Parathyroid adenoma (tissue), 2 donors: ENCODE data around the gene RAB6C.
"Not testable (repeated sequence)": the region's sequence is repeated elsewhere in the genome, so short reads cannot be mapped to it uniquely, and the experiment has no call there.

ENCODE experiments used
- H2AFZ ChIP-seq: fragments of 300-600 bp; sonication (generic); one replicate; pipeline ENCODE4 v1.7.0; 2017; ENCODE audit warnings: antibody characterized with exemption, mild to moderate bottlenecking
- H3K27ac ChIP-seq: fragments of 300-600 bp; sonication (generic); one replicate; pipeline ENCODE4 v1.7.0; 2017
- H3K27me3 ChIP-seq: fragments of 300-600 bp; sonication (generic); one replicate; pipeline ENCODE4 v1.7.0; 2017; ENCODE audit warnings: low read length; ENCODE audit not compliant: control insufficient read depth, insufficient read depth
- H3K36me3 ChIP-seq: fragments of 300-600 bp; sonication (generic); one replicate; pipeline ENCODE4 v1.7.0; 2017; ENCODE audit warnings: low read length; ENCODE audit not compliant: control insufficient read depth, insufficient read depth
- H3K4me1 ChIP-seq: fragments of 300-600 bp; sonication (generic); one replicate; pipeline ENCODE4 v1.7.0; 2017; ENCODE audit warnings: control low read depth
- H3K4me2 ChIP-seq: fragments of 300-600 bp; sonication (generic); one replicate; pipeline ENCODE4 v1.7.0; 2017; ENCODE audit warnings: low read length
- H3K4me3 ChIP-seq: fragments of 300-600 bp; sonication (generic); one replicate; pipeline ENCODE4 v1.7.0; 2017; ENCODE audit warnings: low read depth, low read length
- H3K79me2 ChIP-seq: fragments of 300-600 bp; sonication (generic); one replicate; pipeline ENCODE4 v1.7.0; 2017; ENCODE audit warnings: control low read depth
- H3K9ac ChIP-seq: fragments of 300-600 bp; sonication (generic); one replicate; pipeline ENCODE4 v1.7.0; 2017; ENCODE audit warnings: mild to moderate bottlenecking
- H3K9me3 ChIP-seq: fragments of 300-600 bp; sonication (generic); one replicate; pipeline ENCODE4 v1.7.0; 2017; ENCODE audit warnings: low read length; ENCODE audit not compliant: control insufficient read depth
- CTCF ChIP-seq: fragments of 300-600 bp; sonication (generic); IDR thresholded peaks from one replicate; pipeline ENCODE4 v1.7.0; 2017; ENCODE audit warnings: antibody characterized with exemption, mild to moderate bottlenecking
- donor health status: primary hyperparathyroidism.

Gene RAB6C

DNA sequence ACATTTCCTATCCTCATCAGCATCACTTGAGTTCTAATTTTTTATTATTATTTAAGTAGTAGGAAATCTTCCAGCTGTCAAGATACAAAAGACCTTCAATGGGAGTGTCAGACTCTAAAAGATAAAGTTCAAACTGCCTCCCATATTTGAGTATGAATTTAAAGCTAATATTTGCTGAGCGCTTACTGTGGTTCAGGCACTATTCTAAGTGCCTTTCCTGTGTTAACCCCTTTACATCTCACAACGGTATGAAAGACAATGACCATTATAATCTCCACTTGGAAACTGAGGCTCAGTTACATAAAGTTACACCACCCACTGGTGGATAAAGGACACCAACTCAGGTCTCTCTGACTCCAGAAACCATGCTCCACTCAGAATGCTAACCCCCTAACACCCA lies 39.9 kb downstream of the RAB6C start:
- H3K4me2 ChIP-seq = no peak overlapping the region

DNA sequence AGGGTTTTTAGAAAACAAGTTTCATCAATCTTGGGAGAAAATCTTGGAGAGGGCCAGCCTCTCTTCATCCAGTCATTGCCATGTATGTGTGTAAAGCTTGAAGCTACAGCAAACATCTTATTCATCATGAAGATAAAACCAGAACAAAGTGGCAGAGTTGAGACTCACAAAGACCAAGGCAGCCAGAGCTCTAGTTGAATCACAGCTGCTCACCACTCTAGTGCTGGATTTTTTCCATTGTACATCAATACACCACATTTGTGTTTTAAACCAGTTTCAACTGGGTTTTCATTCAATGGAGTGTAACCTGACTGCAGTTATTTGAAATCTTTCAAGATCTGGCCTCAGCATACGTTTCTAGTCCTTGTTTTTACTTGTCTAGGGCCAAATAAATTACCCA lies 40.6 kb downstream of the RAB6C start:
- H3K27me3 ChIP-seq, H3K9me3 ChIP-seq, H3K4me1 ChIP-seq, H3K36me3 ChIP-seq, H3K4me3 ChIP-seq, H3K9ac ChIP-seq, H3K4me2 ChIP-seq, H3K27ac ChIP-seq, H3K79me2 ChIP-seq, H2AFZ ChIP-seq: not testable (repeated sequence)

More for the DNA sequence above, 39.9 kb downstream of the RAB6C start:
- Histone ChIP-seq H3K4me3 (no peak overlapping the region), H3K36me3 (no peaks in the 10 kb centered on the region), H3K27ac (no peak overlapping the region), H3K9me3 (no peaks in the 10 kb centered on the region), H3K4me1 (no peaks in the 10 kb centered on the region), H3K79me2 (no peaks in the 10 kb centered on the region), H3K9ac (no peak overlapping the region), H3K27me3 (no peaks in the 10 kb centered on the region), H2AFZ (no peak overlapping the region)
- TF ChIP-seq CTCF = no peak

DNA sequence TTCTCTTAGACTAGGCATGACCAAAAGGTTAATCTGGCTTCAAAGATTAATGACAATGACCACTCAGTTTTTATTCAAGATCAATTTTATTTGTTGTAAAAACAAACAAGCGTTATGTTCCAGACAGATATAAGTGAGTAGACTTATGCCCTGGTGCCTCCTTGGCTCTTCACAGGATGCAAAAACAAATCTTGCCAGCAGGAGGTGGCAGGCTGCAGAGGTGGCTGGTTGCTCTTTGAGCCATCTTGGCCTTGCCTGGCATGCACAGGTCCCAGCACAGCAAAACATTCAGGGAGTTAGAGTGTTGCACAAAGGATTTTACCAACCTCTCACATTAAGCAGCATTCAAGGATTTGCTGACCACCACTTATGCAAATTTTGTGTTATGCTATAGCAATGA lies 46.5 kb downstream of the RAB6C start:
- not testable (repeated sequence) for H3K4me3 ChIP-seq, H3K79me2 ChIP-seq, H3K36me3 ChIP-seq, H3K27me3 ChIP-seq, H3K27ac ChIP-seq, H3K4me2 ChIP-seq, H2AFZ ChIP-seq, H3K9me3 ChIP-seq, H3K4me1 ChIP-seq, H3K9ac ChIP-seq
